Mesothelial cell of epicardium (in vitro differentiated cells): ENCODE measurements around the gene RNF150. TPM values are rescaled to one million over a fixed set of nuclear protein-coding genes. Genes with fewer than 3 reads are reported as not detected.

Source experiments
- DNase-seq, 2 experiments: peaks; one replicate each; pipeline ENCODE4 v3.0.0; 2021; ENCODE audit warnings: low spot score in 2 of 2; ENCODE audit not compliant: unreplicated experiment in 2 of 2
- H3K27ac Mint-ChIP-seq: 2 replicates; pipeline ENCODE4 v1.8.0; 2021; ENCODE audit warnings: mixed read lengths
- H3K27me3 Mint-ChIP-seq: 2 replicates; pipeline ENCODE4 v1.8.0; 2021; ENCODE audit warnings: low read depth, mixed read lengths
- H3K36me3 Mint-ChIP-seq: 2 replicates; pipeline ENCODE4 v1.8.0; 2021; ENCODE audit warnings: mixed read lengths
- H3K4me1 Mint-ChIP-seq: 2 replicates; pipeline ENCODE4 v1.8.0; 2021; ENCODE audit warnings: mixed read lengths
- H3K4me3 Mint-ChIP-seq: 2 replicates; pipeline ENCODE4 v1.8.0; 2021; ENCODE audit warnings: mild to moderate bottlenecking, moderate library complexity, mixed read lengths
- H3K9me3 Mint-ChIP-seq: 2 replicates; pipeline ENCODE4 v1.8.0; 2021; ENCODE audit warnings: mixed read lengths
- CTCF ChIP-seq: fragments of 200-600 bp; sonication (generic); IDR thresholded peaks from one replicate; pipeline ENCODE4 v1.5.0; 2021; ENCODE audit warnings: antibody characterized with exemption; ENCODE audit not compliant: unreplicated experiment
- total RNA-seq: library from RNA; stranded (reverse); gene quantifications from 3 replicates; pipeline ENCODE4 v1.2.1, GENCODE V29; 2021

RNF150 gene
- total RNA-seq, 1 donor from 2014 or later, result 40.1 TPM

- no peak for TF ChIP-seq CTCF
- H3K27ac Mint-ChIP-seq, result no peak overlapping the region
These were observed 185.8 kb downstream of the RNF150 start for GRCh38 chr4:140947506-140947905.

GRCh38 chr4:140945106-140945505, 188.2 kb downstream of the RNF150 start:
- H3K36me3 Mint-ChIP-seq, result no peaks in the 10 kb centered on the region
- no peak for TF ChIP-seq CTCF
- no peak overlapping the region for H3K27ac Mint-ChIP-seq
- no peak for DNase-seq
- H3K9me3 Mint-ChIP-seq, result no peaks in the 10 kb centered on the region
- no peaks in the 10 kb centered on the region for H3K27me3 Mint-ChIP-seq
- H3K4me1 Mint-ChIP-seq, result peaks cover 20% of the 10 kb centered on the region
- no peak overlapping the region for H3K4me3 Mint-ChIP-seq

More at GRCh38 chr4:140947506-140947905, 185.8 kb downstream of the RNF150 start:
- Mint-ChIP-seq H3K4me1 (peaks cover 20% of the 10 kb centered on the region), H3K27me3 (no peaks in the 10 kb centered on the region), H3K4me3 (no peak overlapping the region), H3K36me3 (no peaks in the 10 kb centered on the region), H3K9me3 (no peaks in the 10 kb centered on the region)
- DNase-seq, result no peak

- no peak for DNase-seq
- H3K27ac Mint-ChIP-seq, result peak overlapping the region; percentile 75
- H3K9me3 Mint-ChIP-seq, result no peaks in the 10 kb centered on the region
- H3K36me3 Mint-ChIP-seq, result no peaks in the 10 kb centered on the region
- H3K4me1 Mint-ChIP-seq, result peaks cover 20% of the 10 kb centered on the region
- H3K27me3 Mint-ChIP-seq, result no peaks in the 10 kb centered on the region
- no peak overlapping the region for H3K4me3 Mint-ChIP-seq
- no peak for TF ChIP-seq CTCF
These were observed 188.7 kb downstream of the RNF150 start for GRCh38 chr4:140944572-140944971.

GRCh38 chr4:140944199-140944515, 189.1 kb downstream of the RNF150 start:
- H3K4me3 Mint-ChIP-seq, result no peak overlapping the region
- H3K27me3 Mint-ChIP-seq, result no peaks in the 10 kb centered on the region
- no peaks in the 10 kb centered on the region for H3K36me3 Mint-ChIP-seq
- no peak for TF ChIP-seq CTCF
- DNase-seq, result no peak
- peaks cover 22% of the 10 kb centered on the region for H3K4me1 Mint-ChIP-seq
- peak overlapping the region; percentile 75 for H3K27ac Mint-ChIP-seq
- H3K9me3 Mint-ChIP-seq, result no peaks in the 10 kb centered on the region

- no peak for DNase-seq
- Mint-ChIP-seq H3K27ac (peak overlapping the region; percentile 51), H3K4me1 (peaks cover 25% of the 10 kb centered on the region), H3K9me3 (no peaks in the 10 kb centered on the region), H3K27me3 (no peaks in the 10 kb centered on the region), H3K4me3 (no peak overlapping the region), H3K36me3 (no peaks in the 10 kb centered on the region)
- TF ChIP-seq CTCF, result no peak
These were observed 189.6 kb downstream of the RNF150 start for GRCh38 chr4:140943486-140944198.
